Neural cell (in vitro differentiated cells): ENCODE data around the gene ELOVL7. TPM values are rescaled to one million over a fixed set of nuclear protein-coding genes. Genes with fewer than 3 reads are reported as not detected.

Experiments
- H2AFZ ChIP-seq: fragments of 200-600, 300-800 bp; sonication (generic), shearing (Covaris generic); 2 replicates; pipeline ENCODE4 v1.6.0; 2014; ENCODE audit warnings: low read depth, mild to moderate bottlenecking, antibody characterized with exemption, low read length, moderate library complexity
- H3F3A ChIP-seq: fragments of 200-600 bp; shearing (Covaris generic); 2 replicates; pipeline ENCODE4 v1.6.1; 2016; ENCODE audit warnings: mild to moderate bottlenecking, moderate library complexity, mixed read lengths, antibody characterized with exemption, low read length; ENCODE audit not compliant: insufficient read depth, poor library complexity, severe bottlenecking
- H3K27ac ChIP-seq: fragments of 200-600, 300-800 bp; sonication (generic), shearing (Covaris generic); 2 replicates; pipeline ENCODE4 v1.5.1; 2014; ENCODE audit warnings: mild to moderate bottlenecking, low read length, moderate library complexity
- H3K27me3 ChIP-seq: fragments of 300-800, 200-600 bp; sonication (generic), shearing (Covaris generic); 2 replicates; pipeline ENCODE4 v1.6.0; 2014; ENCODE audit warnings: mild to moderate bottlenecking, low read depth, low read length, moderate library complexity; ENCODE audit not compliant: insufficient read depth
- H3K36me3 ChIP-seq: fragments of 300-800, 200-600 bp; sonication (generic), shearing (Covaris generic); 2 replicates; pipeline ENCODE4 v1.5.1; 2014; ENCODE audit warnings: mild to moderate bottlenecking, antibody characterized with exemption, low read length, moderate library complexity; ENCODE audit not compliant: insufficient read depth
- H3K4me2 ChIP-seq: fragments of 300-800, 200-600 bp; sonication (generic), shearing (Covaris generic); 2 replicates; pipeline ENCODE4 v1.6.0; 2014; ENCODE audit warnings: mild to moderate bottlenecking, low read length
- H3K4me3 ChIP-seq: fragments of 300-800, 200-600 bp; sonication (generic), shearing (Covaris generic); 2 replicates; pipeline ENCODE4 v1.5.1; 2014; ENCODE audit warnings: mild to moderate bottlenecking, low read length, moderate library complexity
- H3K79me2 ChIP-seq: fragments of 200-600 bp; shearing (Covaris generic); replicated peaks from 2 replicates; pipeline ENCODE4 v1.6.0; 2014; ENCODE audit warnings: mild to moderate bottlenecking, low read length, moderate library complexity; ENCODE audit not compliant: insufficient read depth
- H3K9ac ChIP-seq: fragments of 300-800, 200-600 bp; sonication (generic), shearing (Covaris generic); 2 replicates; pipeline ENCODE4 v1.6.1; 2016; ENCODE audit warnings: mild to moderate bottlenecking, low read length, mixed read lengths
- H3K9me2 ChIP-seq: fragments of 200-600 bp; shearing (Covaris generic); 2 replicates; pipeline ENCODE4 v1.6.1; 2016; ENCODE audit warnings: mild to moderate bottlenecking, low read length, mixed read lengths; ENCODE audit not compliant: insufficient read depth
- H3K9me3 ChIP-seq: fragments of 200-600, 300-800 bp; sonication (generic), shearing (Covaris generic); 2 replicates; pipeline ENCODE4 v1.6.1; 2016; ENCODE audit warnings: mild to moderate bottlenecking, mixed run types, low read length, moderate library complexity, mixed read lengths
- H4K20me1 ChIP-seq: fragments of 200-600 bp; shearing (Covaris generic); 2 replicates; pipeline ENCODE4 v1.6.1; 2016; ENCODE audit warnings: mild to moderate bottlenecking, mixed run types; ENCODE audit not compliant: insufficient read depth
- EP300 ChIP-seq: fragments of 450-650 bp; conservative IDR thresholded peaks from 2 replicates; pipeline ENCODE4 v1.6.1; 2014; ENCODE audit warnings: antibody characterized with exemption, mild to moderate bottlenecking, moderate library complexity; ENCODE audit not compliant: poor library complexity, severe bottlenecking
- EZH2 ChIP-seq: fragments of 200-600, 300-800 bp; shearing (Covaris generic), sonication (generic); IDR thresholded peaks from 2 replicates; pipeline ENCODE4 v1.6.1; 2014; ENCODE audit warnings: antibody characterized with exemption, low read length, borderline replicate concordance, mild to moderate bottlenecking; ENCODE audit not compliant: insufficient read depth, poor library complexity, severe bottlenecking
- MXI1 ChIP-seq: fragments of 450-650 bp; conservative IDR thresholded peaks from 2 replicates; pipeline ENCODE4 v1.6.1; 2014; ENCODE audit warnings: antibody characterized with exemption, mild to moderate bottlenecking; ENCODE audit not compliant: poor library complexity, severe bottlenecking
- POLR2AphosphoS5 ChIP-seq: IDR thresholded peaks from 2 replicates; pipeline ENCODE4 v1.6.1; 2012
- RAD21 ChIP-seq: fragments of 450-650 bp; conservative IDR thresholded peaks from 2 replicates; pipeline ENCODE4 v1.6.1; 2014; ENCODE audit warnings: antibody characterized with exemption, mild to moderate bottlenecking, moderate library complexity
- REST ChIP-seq: IDR thresholded peaks from 2 replicates; pipeline ENCODE4 v1.6.1; 2012; ENCODE audit warnings: borderline replicate concordance
- SMC3 ChIP-seq: fragments of 450-650 bp; conservative IDR thresholded peaks from 2 replicates; pipeline ENCODE4 v1.6.1; 2014; ENCODE audit warnings: antibody characterized with exemption, mild to moderate bottlenecking, moderate library complexity; ENCODE audit not compliant: poor library complexity
- TAF1 ChIP-seq: IDR thresholded peaks from 2 replicates; pipeline ENCODE4 v1.6.1; 2012; ENCODE audit warnings: low read depth
- polyA plus RNA-seq: library from polyadenylated mRNA; depleted of rRNA; stranded (reverse); fragments of >200 nt; gene quantifications from 2 replicates; pipeline ENCODE4 v1.2.3, GENCODE V29; 2014
- TF ChIP-seq, protein P1 (sequence below): fragments of 450-650 bp; IDR thresholded peaks from 2 replicates; pipeline ENCODE4 v1.5.1; 2014; ENCODE audit warnings: antibody characterized with exemption, mild to moderate bottlenecking, moderate library complexity; ENCODE audit not compliant: poor library complexity, severe bottlenecking

ELOVL7 gene
- polyA plus RNA-seq, 1 donor from 2014 or later: 3.9 TPM

DNA sequence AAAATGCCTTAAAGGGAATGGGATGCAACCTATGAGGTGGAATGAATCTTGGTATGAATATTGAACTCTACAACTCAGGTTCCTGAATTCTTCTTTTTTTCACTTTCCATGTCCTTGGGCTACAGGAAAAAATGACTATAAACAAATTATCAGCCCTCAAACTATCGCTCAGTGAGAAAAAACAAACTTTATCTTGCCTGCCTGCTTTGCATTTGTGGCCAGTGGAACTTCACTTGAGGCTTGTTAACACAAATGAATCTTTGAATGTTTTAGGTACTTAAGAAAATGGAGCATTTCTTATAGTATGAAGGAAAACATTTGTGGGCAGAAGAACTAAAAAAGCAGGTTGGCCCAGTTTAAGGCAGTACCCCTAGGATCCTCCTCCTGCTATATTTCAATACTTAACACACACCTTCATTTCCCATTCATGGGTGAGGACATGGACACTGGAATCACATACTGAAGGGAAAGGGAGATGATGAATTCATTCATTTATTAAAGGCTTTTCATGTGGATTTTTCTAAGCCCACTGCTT lies 34.1 kb downstream of the ELOVL7 start:
- no peak for TF ChIP-seq EP300
- TF ChIP-seq MXI1: no peak
- no peak for TF ChIP-seq SMC3
- TF ChIP-seq POLR2AphosphoS5: no peak
- no peak for TF ChIP-seq RAD21
- Histone ChIP-seq H3K79me2 (no peaks in the 10 kb centered on the region), H3K27me3 (no peaks in the 10 kb centered on the region), H3K9me2 (no peaks in the 10 kb centered on the region), H3F3A (no peaks in the 10 kb centered on the region), H3K36me3 (no peaks in the 10 kb centered on the region), H3K9me3 (no peaks in the 10 kb centered on the region), H4K20me1 (no peaks in the 10 kb centered on the region), H2AFZ (no peak overlapping the region), H3K9ac (no peak overlapping the region), H3K4me3 (no peak overlapping the region), H3K27ac (no peak overlapping the region), H3K4me2 (no peak overlapping the region)

DNA sequence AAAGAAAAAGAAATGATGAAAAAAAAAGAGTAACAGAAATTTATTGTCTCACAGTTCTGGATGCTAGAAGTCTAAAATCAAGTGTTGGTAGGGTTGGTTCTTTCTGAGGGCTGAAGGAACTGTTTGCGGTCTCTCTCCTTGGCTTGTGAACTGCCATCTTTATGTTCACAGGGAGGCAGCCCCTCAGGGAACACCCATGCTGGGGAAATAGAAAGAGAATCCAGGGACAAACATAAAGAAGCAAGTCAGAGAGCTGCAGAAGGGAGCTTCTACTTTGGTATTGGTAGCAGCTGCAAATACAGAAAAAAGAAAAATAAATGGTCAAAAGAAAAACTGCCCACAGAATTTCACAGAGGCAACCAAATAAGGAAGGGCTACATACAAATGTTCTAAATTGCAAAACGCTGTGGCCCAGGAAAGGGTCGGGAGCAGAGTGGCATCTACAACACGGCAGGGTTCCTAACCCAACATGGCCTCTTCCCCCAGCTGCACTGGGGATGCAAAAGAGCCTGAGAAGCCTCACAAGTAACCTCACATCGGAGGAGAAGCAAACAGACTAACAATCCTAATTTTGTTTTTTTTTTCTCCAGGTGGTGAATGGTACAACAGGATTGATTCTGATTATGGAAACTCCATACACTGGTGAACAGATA lies 37.4 kb downstream of the ELOVL7 start:
- Histone ChIP-seq H4K20me1 (no peaks in the 10 kb centered on the region), H3K27me3 (no peaks in the 10 kb centered on the region), H3F3A (no peaks in the 10 kb centered on the region), H3K79me2 (no peaks in the 10 kb centered on the region), H3K9ac (no peak overlapping the region), H3K36me3 (no peaks in the 10 kb centered on the region), H3K9me2 (no peaks in the 10 kb centered on the region), H3K4me3 (no peak overlapping the region), H3K9me3 (no peaks in the 10 kb centered on the region), H3K27ac (no peak overlapping the region), H2AFZ (no peak overlapping the region), H3K4me2 (no peak overlapping the region)
- TF ChIP-seq TAF1 (no peak), REST (no peak), EP300 (no peak), EZH2 (no peak), RAD21 (no peak), SMC3 (no peak), POLR2AphosphoS5 (no peak), MXI1 (no peak)
- TF ChIP-seq, protein P1, sequence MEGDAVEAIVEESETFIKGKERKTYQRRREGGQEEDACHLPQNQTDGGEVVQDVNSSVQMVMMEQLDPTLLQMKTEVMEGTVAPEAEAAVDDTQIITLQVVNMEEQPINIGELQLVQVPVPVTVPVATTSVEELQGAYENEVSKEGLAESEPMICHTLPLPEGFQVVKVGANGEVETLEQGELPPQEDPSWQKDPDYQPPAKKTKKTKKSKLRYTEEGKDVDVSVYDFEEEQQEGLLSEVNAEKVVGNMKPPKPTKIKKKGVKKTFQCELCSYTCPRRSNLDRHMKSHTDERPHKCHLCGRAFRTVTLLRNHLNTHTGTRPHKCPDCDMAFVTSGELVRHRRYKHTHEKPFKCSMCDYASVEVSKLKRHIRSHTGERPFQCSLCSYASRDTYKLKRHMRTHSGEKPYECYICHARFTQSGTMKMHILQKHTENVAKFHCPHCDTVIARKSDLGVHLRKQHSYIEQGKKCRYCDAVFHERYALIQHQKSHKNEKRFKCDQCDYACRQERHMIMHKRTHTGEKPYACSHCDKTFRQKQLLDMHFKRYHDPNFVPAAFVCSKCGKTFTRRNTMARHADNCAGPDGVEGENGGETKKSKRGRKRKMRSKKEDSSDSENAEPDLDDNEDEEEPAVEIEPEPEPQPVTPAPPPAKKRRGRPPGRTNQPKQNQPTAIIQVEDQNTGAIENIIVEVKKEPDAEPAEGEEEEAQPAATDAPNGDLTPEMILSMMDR: no peak
